Measurements from ENCODE around the gene INF2.

INF2 gene

DNA sequence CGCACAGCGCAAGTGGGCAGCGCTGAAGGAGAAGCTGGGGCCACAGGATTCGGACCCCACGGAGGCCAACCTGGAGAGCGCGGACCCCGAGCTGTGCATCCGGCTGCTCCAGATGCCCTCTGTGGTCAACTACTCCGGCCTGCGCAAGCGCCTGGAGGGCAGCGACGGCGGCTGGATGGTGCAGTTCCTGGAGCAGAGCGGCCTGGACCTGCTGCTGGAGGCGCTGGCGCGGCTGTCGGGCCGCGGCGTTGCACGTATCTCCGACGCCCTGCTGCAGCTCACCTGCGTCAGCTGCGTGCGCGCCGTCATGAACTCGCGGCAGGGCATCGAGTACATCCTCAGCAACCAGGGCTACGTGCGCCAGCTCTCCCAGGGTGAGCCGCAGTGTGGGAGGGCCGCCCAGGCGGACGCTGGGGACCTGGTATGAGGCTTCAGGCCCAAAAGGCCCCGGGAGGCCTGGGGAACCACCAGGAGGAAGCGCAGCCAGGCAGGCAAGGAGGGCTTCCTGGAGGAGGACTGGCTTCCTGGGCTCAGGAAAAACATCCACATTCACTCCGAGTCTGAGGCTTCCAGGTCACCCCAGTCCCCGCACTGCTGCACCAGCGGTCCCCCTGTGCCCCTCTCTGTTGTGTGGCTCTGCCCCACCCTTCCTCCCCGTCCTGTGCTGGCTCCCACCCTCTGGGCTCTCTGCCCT is 12.1 kb downstream of the INF2 start:
- H3K36me3 ChIP-seq (ENCODE audit: control insufficient read depth in 1 of 2, insufficient read depth in 2 of 2, low read length in 2 of 2) = peaks cover 0 to 35% of the 10 kb centered on the region in 2 donors
- H3K27ac ChIP-seq (ENCODE audit: low read length) = no peak overlapping the region
- peaks cover 0 to 40% of the 10 kb centered on the region in 2 donors for H3K4me1 ChIP-seq (ENCODE audit: control insufficient read depth in 1 of 2, insufficient read depth in 2 of 2, low read length in 2 of 2)
- H3K9me3 ChIP-seq (ENCODE audit: control insufficient read depth in 1 of 2, low read length in 2 of 2) = no peaks in the 10 kb centered on the region
- no peak overlapping the region for H3K4me3 ChIP-seq (ENCODE audit: low read depth in 1 of 2, low read length in 2 of 2)
- H3K27me3 ChIP-seq (ENCODE audit: low read depth, low read length) = no peaks in the 10 kb centered on the region

DNA sequence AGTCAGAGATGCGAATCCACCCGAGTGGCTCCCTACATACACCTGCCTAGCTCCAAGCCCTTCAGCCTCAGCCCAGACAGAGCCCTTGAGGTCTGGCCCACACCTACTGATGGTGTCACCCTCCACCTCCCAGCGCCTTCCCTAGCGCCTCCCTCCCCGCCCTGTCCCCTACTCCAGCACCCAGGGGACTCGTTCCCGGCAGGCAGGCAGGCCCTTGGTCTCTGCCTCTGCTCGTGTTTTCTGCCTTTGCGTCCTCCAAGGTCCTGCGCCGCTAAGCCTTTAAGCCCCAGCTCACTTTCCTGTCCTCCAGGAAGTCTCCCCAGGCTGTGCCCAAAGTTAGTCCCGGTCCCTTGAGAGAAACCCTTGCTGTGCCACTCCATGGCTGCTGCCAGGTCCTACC is 12.7 kb downstream of the INF2 start:
- Histone ChIP-seq H3K9me3 (ENCODE audit: control insufficient read depth in 1 of 2, low read length in 2 of 2) (no peaks in the 10 kb centered on the region), H3K4me3 (ENCODE audit: low read depth in 1 of 2, low read length in 2 of 2) (no peak overlapping the region), H3K27ac (ENCODE audit: low read length) (no peak overlapping the region), H3K36me3 (ENCODE audit: control insufficient read depth in 1 of 2, insufficient read depth in 2 of 2, low read length in 2 of 2) (peaks cover 0 to 35% of the 10 kb centered on the region in 2 donors), H3K4me1 (ENCODE audit: control insufficient read depth in 1 of 2, insufficient read depth in 2 of 2, low read length in 2 of 2) (peaks cover 0 to 35% of the 10 kb centered on the region in 2 donors), H3K27me3 (ENCODE audit: low read depth, low read length) (no peaks in the 10 kb centered on the region)

DNA sequence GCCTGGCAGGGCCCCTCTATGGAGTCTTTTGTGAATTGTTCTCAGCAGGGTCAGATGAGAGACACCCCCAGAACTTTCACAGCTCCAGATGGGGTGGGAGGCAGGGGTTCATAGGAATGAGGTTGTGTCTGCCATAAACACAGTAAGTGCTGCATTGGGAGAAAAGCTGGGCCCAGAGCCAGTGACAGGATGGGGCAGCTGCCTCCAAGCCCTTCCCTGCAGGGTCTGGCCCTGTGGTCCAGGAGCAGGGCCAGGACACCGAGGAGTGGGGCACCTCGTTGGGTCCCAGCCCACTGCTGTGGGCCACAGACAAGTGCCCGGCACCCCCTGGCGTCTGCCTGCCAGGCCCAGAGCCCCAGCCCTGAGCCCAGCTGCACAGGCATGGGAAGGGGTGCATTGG is 13.3 kb downstream of the INF2 start:
- Histone ChIP-seq H3K27me3 (ENCODE audit: low read depth, low read length) (no peaks in the 10 kb centered on the region), H3K9me3 (ENCODE audit: control insufficient read depth in 1 of 2, low read length in 2 of 2) (no peaks in the 10 kb centered on the region), H3K27ac (ENCODE audit: low read length) (no peak overlapping the region), H3K4me1 (ENCODE audit: control insufficient read depth in 1 of 2, insufficient read depth in 2 of 2, low read length in 2 of 2) (peaks cover 0 to 30% of the 10 kb centered on the region in 2 donors), H3K4me3 (ENCODE audit: low read depth in 1 of 2, low read length in 2 of 2) (no peak overlapping the region), H3K36me3 (ENCODE audit: control insufficient read depth in 1 of 2, insufficient read depth in 2 of 2, low read length in 2 of 2) (peaks cover 0 to 35% of the 10 kb centered on the region in 2 donors)

DNA sequence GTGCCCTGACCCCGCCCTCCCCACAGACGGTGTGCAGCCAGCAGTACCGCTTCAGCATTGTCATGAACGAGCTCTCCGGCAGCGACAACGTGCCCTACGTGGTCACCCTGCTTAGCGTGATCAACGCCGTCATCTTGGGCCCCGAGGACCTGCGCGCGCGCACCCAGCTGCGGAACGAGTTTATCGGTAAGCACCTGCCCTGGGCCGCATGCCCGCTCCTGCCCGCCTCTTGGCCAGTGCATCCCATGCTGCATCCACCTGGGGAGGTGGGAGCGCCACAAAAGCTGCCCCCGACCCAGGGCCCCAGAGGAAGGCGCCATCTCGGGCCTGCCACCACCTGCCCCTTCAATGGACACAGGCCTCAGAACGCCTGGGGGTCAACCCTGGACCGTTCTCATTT is 13.9 kb downstream of the INF2 start:
- Histone ChIP-seq H3K27me3 (ENCODE audit: low read depth, low read length) (no peaks in the 10 kb centered on the region), H3K4me3 (ENCODE audit: low read depth in 1 of 2, low read length in 2 of 2) (no peak overlapping the region), H3K4me1 (ENCODE audit: control insufficient read depth in 1 of 2, insufficient read depth in 2 of 2, low read length in 2 of 2) (peaks cover 0 to 28% of the 10 kb centered on the region in 2 donors), H3K27ac (ENCODE audit: low read length) (no peak overlapping the region), H3K9me3 (ENCODE audit: control insufficient read depth in 1 of 2, low read length in 2 of 2) (no peaks in the 10 kb centered on the region), H3K36me3 (ENCODE audit: control insufficient read depth in 1 of 2, insufficient read depth in 2 of 2, low read length in 2 of 2) (peaks cover 0 to 35% of the 10 kb centered on the region in 2 donors)

DNA sequence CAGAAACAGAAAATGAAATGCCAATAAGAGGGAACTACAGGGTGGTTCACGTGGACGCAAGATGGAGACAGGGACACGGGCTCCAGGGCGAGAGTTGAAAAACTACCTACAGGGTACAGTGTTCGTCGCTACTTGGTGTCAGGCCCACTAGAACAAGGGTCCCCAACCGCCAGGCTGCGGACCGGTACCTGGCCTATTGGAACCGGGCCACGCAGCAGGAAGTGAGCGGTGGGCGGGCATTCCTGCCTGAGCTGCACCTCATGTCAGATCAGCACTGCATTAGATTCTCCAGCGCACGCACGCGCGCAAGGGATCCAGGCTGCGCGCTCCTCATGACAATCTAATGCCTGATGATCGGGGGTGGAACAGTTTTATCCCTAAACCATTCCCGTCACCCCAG is 14.8 kb downstream of the INF2 start:
- no peak overlapping the region for H3K27ac ChIP-seq (ENCODE audit: low read length)
- H3K36me3 ChIP-seq (ENCODE audit: control insufficient read depth in 1 of 2, insufficient read depth in 2 of 2, low read length in 2 of 2) = peaks cover 0 to 35% of the 10 kb centered on the region in 2 donors
- H3K4me1 ChIP-seq (ENCODE audit: control insufficient read depth in 1 of 2, insufficient read depth in 2 of 2, low read length in 2 of 2) = peaks cover 0 to 21% of the 10 kb centered on the region in 2 donors
- H3K9me3 ChIP-seq (ENCODE audit: control insufficient read depth in 1 of 2, low read length in 2 of 2) = no peaks in the 10 kb centered on the region
- no peak overlapping the region for H3K4me3 ChIP-seq (ENCODE audit: low read depth in 1 of 2, low read length in 2 of 2)
- H3K27me3 ChIP-seq (ENCODE audit: low read depth, low read length) = no peaks in the 10 kb centered on the region

DNA sequence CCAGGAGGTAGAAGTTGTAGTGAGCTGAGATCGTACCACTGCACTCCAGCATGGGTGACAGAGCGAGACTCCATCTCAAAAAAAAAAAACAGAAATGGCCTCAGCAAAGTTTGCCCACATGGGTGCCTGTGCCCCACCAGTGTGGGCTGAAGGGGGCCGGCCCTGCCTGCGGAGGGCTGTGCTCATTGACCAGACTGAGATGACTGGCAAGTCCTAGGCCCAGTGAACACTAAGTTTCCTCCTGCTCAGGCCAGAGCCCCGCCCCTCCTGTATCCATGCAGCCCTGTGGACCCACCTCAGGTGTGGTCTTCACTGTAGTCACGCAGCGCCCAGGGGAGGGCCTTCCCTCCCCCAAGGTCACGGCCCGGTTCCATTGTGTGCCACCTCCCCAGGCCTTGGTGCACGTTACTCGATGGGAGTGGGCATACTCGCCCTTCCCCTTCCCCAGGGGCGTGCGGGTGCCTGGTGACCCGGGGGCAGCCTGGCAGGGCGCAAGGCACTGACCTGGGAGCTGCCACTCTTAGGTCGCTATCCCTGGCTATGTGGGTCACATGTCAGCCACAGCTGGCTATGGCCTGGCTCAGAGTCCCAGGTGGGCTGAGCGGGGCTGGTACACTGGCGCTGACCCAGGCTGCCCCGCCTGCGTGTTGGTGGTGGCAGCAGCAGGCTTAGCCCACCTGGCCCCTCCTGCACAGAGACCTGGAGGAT is 16.1 kb downstream of the INF2 start:
- H3K4me3 ChIP-seq (ENCODE audit: low read depth in 1 of 2, low read length in 2 of 2) = no peak overlapping the region
- H3K4me1 ChIP-seq (ENCODE audit: control insufficient read depth in 1 of 2, insufficient read depth in 2 of 2, low read length in 2 of 2) = peaks cover 0 to 9% of the 10 kb centered on the region in 2 donors
- no peaks in the 10 kb centered on the region for H3K27me3 ChIP-seq (ENCODE audit: low read depth, low read length)
- no peaks in the 10 kb centered on the region for H3K9me3 ChIP-seq (ENCODE audit: control insufficient read depth in 1 of 2, low read length in 2 of 2)
- peaks cover 0 to 44% of the 10 kb centered on the region in 2 donors for H3K36me3 ChIP-seq (ENCODE audit: control insufficient read depth in 1 of 2, insufficient read depth in 2 of 2, low read length in 2 of 2)
- no peak overlapping the region for H3K27ac ChIP-seq (ENCODE audit: low read length)

DNA sequence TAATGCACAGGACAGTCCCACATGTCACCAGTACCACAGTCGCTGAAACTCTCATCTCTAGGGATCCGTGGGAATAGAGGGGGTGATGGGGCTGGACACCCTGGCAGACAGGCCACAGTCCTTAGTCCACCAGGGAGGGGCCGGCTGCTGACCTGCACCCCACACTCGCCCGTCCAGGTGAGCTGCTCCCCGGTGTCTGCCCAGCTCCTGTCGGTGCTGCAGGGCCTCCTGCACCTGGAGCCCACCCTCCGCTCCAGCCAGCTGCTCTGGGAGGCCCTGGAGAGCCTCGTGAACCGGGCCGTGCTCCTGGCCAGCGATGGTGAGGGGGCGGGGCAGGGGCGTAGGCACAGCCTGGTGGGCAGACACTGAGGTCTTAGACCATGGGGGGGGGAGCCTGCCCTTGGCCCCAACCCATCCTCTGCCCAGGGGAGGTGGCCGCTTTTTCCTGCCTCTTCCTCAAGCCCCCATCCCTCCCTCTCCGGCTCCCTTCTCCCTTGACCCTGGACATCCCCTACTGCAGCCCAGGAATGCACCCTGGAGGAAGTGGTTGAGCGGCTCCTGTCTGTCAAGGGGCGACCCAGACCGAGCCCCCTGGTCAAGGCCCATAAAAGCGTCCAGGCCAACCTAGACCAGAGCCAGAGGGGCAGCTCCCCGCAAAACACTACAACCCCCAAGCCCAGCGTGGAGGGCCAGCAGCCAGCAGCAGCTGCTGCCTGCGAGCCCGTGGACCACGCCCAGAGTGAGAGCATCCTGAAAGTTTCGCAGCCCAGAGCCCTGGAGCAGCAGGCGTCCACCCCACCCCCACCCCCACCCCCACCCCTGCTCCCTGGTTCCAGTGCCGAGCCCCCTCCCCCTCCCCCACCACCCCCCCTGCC is 17.6 kb downstream of the INF2 start:
- no peaks in the 10 kb centered on the region for H3K27me3 ChIP-seq (ENCODE audit: low read depth, low read length)
- H3K27ac ChIP-seq (ENCODE audit: low read length) = no peak overlapping the region
- H3K4me1 ChIP-seq (ENCODE audit: control insufficient read depth in 1 of 2, insufficient read depth in 2 of 2, low read length in 2 of 2) = peaks cover 0 to 7% of the 10 kb centered on the region in 2 donors
- H3K36me3 ChIP-seq (ENCODE audit: control insufficient read depth in 1 of 2, insufficient read depth in 2 of 2, low read length in 2 of 2) = peaks cover 5 to 48% of the 10 kb centered on the region in 2 donors
- H3K9me3 ChIP-seq (ENCODE audit: control insufficient read depth in 1 of 2, low read length in 2 of 2) = no peaks in the 10 kb centered on the region
- H3K4me3 ChIP-seq (ENCODE audit: low read depth in 1 of 2, low read length in 2 of 2) = no peak overlapping the region

DNA sequence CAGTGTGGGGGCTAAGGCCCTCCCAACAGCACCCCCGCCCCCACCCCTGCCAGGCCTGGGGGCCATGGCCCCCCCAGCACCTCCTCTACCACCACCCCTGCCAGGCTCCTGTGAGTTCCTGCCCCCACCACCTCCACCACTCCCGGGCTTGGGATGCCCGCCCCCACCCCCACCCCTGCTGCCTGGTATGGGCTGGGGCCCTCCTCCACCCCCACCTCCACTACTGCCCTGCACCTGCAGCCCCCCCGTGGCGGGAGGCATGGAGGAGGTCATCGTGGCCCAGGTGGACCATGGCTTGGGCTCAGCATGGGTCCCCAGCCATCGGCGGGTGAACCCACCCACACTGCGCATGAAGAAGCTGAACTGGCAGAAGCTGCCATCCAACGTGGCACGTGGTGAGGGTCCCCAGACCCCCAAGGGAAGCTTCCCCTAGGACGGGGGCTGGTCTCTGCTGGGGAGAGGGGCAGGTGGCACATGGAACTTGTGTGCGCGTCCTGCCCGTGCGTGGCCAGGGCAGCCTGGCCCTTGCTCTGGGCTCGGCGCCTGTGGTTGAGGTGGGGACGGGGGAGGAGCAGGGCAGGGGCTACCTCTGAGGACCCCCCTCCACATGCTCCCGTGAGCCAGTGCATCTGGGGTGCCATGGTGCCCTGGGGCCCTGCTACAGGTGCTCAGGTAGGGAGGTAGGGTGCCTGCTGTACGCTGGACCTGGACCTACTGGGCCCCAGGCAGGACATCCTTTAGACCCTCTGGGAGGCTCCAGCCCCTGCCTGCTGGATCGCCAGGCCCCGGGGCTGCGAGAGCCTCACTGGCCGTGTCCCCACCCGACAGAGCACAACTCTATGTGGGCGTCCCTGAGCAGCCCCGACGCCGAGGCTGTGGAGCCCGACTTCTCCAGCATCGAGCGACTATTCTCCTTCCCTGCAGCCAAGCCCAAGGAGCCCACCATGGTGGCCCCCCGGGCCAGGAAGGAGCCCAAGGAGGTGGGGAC is 18.5 kb downstream of the INF2 start:
- no peaks in the 10 kb centered on the region for H3K9me3 ChIP-seq (ENCODE audit: control insufficient read depth in 1 of 2, low read length in 2 of 2)
- H3K4me3 ChIP-seq (ENCODE audit: low read depth in 1 of 2, low read length in 2 of 2) = no peak overlapping the region
- H3K4me1 ChIP-seq (ENCODE audit: control insufficient read depth in 1 of 2, insufficient read depth in 2 of 2, low read length in 2 of 2) = peaks cover 0 to 7% of the 10 kb centered on the region in 2 donors
- H3K27me3 ChIP-seq (ENCODE audit: low read depth, low read length) = no peaks in the 10 kb centered on the region
- H3K36me3 ChIP-seq (ENCODE audit: control insufficient read depth in 1 of 2, insufficient read depth in 2 of 2, low read length in 2 of 2) = peaks cover 5 to 50% of the 10 kb centered on the region in 2 donors
- H3K27ac ChIP-seq (ENCODE audit: low read length) = no peak overlapping the region

DNA sequence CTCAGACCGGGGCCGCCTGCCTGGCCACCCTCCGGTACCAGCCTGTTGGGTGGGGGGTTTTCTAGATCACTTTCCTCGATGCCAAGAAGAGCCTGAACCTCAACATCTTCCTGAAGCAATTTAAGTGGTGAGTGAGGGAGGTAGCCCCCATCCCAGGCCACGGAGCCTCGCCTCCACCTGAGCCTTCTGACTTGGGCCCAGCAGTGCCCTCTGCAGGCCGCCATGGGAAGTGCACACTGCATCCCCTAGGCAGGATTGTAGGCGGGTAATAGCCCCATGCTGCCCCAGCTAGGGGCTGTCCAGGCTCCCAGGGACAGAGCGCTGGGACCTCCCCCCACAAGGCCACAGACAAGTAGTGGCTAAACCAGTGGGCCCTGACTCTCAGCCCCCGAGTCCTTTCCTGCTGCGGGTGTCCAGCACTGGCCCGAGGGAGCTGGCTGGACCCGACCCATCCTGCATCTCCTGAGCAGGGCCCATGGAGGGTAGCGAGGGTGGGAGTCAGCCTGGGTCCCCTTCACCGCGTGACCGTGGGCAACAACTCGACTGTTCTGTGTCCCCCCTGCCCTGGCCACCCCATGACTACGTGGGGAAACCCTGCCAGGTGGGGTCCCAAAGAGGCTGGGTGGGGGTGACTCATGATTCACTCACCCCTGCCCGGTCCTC is 19.3 kb downstream of the INF2 start:
- Histone ChIP-seq H3K27me3 (ENCODE audit: low read depth, low read length) (no peaks in the 10 kb centered on the region), H3K27ac (ENCODE audit: low read length) (no peak overlapping the region), H3K36me3 (ENCODE audit: control insufficient read depth in 1 of 2, insufficient read depth in 2 of 2, low read length in 2 of 2) (peaks cover 6 to 49% of the 10 kb centered on the region in 2 donors), H3K9me3 (ENCODE audit: control insufficient read depth in 1 of 2, low read length in 2 of 2) (no peaks in the 10 kb centered on the region), H3K4me3 (ENCODE audit: low read depth in 1 of 2, low read length in 2 of 2) (no peak overlapping the region), H3K4me1 (ENCODE audit: control insufficient read depth in 1 of 2, insufficient read depth in 2 of 2, low read length in 2 of 2) (peaks cover 0 to 7% of the 10 kb centered on the region in 2 donors)

DNA sequence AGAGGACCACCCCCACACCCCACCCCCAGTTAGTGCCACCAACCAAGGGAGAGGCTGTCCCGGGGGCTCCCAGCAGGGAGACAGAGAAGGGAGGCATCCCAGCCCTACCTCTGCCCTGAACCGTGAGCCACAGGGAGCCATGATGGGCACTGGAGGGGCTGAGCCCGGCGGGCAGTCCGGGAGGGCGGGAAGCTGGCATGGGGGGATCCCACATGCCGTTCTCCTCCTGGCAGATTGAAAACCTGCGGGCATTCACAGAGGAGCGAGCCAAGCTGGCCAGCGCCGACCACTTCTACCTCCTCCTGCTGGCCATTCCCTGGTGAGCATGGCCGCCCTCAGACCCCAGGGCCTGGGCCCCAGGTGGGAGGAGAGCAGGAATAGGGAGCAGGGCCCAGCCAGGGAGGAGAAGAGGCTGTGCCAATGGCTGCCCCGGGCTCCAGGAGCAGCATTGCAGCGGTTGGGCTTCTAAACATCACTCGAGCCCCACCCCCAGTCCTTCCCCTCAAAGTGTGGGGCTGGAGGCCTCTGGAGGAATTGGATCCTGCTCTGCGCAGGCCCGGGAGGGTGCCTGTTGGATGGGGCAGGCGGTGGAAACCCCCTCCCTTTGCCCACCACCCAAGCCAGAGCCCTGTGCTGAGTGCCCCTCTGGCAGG is 20.1 kb downstream of the INF2 start:
- Histone ChIP-seq H3K4me1 (ENCODE audit: control insufficient read depth in 1 of 2, insufficient read depth in 2 of 2, low read length in 2 of 2) (peaks cover 0 to 7% of the 10 kb centered on the region in 2 donors), H3K27ac (ENCODE audit: low read length) (no peak overlapping the region), H3K4me3 (ENCODE audit: low read depth in 1 of 2, low read length in 2 of 2) (no peak overlapping the region), H3K27me3 (ENCODE audit: low read depth, low read length) (no peaks in the 10 kb centered on the region), H3K36me3 (ENCODE audit: control insufficient read depth in 1 of 2, insufficient read depth in 2 of 2, low read length in 2 of 2) (peaks cover 11 to 49% of the 10 kb centered on the region in 2 donors), H3K9me3 (ENCODE audit: control insufficient read depth in 1 of 2, low read length in 2 of 2) (no peaks in the 10 kb centered on the region)
